K562 (cell line): Measurements from ENCODE around the gene CYSRT1. TPM values are rescaled to one million over a fixed set of nuclear protein-coding genes. Genes with fewer than 3 reads are reported as not detected.
A peak's percentile ranks its signal among the peaks of the same experiment; 100 is the strongest.

Experiments used
- KDM2B ChIP-seq: fragments of 250-450 bp; sonication (Bioruptor Pico); IDR thresholded peaks from 2 replicates; pipeline ENCODE4 v1.8.0; 2021; ENCODE audit warnings: mild to moderate bottlenecking, moderate library complexity
- POU5F1 ChIP-seq: fragments of 150-350 bp; IDR thresholded peaks from 2 replicates; pipeline ENCODE4 v1.6.1; 2014; ENCODE audit warnings: borderline replicate concordance, low read length, low read depth, mild to moderate bottlenecking; ENCODE audit not compliant: partially characterized antibody
- PRDM10 ChIP-seq: fragments of 450-650 bp; IDR thresholded peaks from 2 replicates; pipeline ENCODE4 v1.6.1; 2018; ENCODE audit not compliant: partially characterized antibody
- RUNX1 ChIP-seq: sonication (generic); IDR thresholded peaks from 2 replicates; pipeline ENCODE4 v1.6.1; 2016; ENCODE audit warnings: antibody characterized with exemption, low read depth
- ZBTB40 ChIP-seq, 2 experiments: fragments of 450-650 bp in 1 of 2; sonication (generic) in 1 of 2; formaldehyde crosslinking in 1 of 2; IDR thresholded peaks; 2 replicates each; pipeline versions ENCODE4 v1.7.1 to v1.9.0; 2016 to 2022; ENCODE audit warnings: inconsistent platforms in 1 of 2, mild to moderate bottlenecking in 1 of 2, missing genetic modification reagents in 1 of 2
- polyA plus RNA-seq, 8 experiments: library from polyadenylated mRNA; depleted of rRNA in 4 of 8; stranded (reverse) in 5 of 8; unstranded in 3 of 8; fragments of >200 nt; fragmentation: Nextera tagmentation in 2 of 8; fragmentation: Illumina TruSeq in 1 of 8; extraction: Ambion mirVana in 2 of 8; extraction: Trizol in 1 of 8; gene quantifications; 2 replicates each; pipeline versions ENCODE4 v1.2.1 to v1.2.3, GENCODE V29; 2011 to 2014; ENCODE audit warnings: inconsistent platforms in 1 of 8, missing spikeins in 1 of 8
- total RNA-seq, 7 experiments: library from RNA; depleted of rRNA in 6 of 7; stranded (reverse); fragments of >200 nt in 6 of 7; fragmentation: Illumina TruSeq in 2 of 7; extraction: Trizol in 2 of 7; gene quantifications; 2 replicates each; pipeline versions ENCODE4 v1.2.1 to v1.2.3, GENCODE V29; 2011 to 2021; ENCODE audit warnings: low replicate concordance in 1 of 7
- TF ChIP-seq, protein P1 (sequence below), 2 experiments: IDR thresholded peaks in 1 of 2; conservative IDR thresholded peaks in 1 of 2; 2 replicates each; pipeline ENCODE4 v1.6.1; 2016; ENCODE audit warnings: low read depth in 2 of 2, mild to moderate bottlenecking in 1 of 2, missing compliant biosample characterization in 1 of 2, missing genetic modification characterization in 1 of 2, moderate library complexity in 1 of 2
- TF ChIP-seq, protein P2 (sequence below), 2 experiments: fragments of 250-450 bp in 1 of 2; fragments of 450-650 bp in 1 of 2; sonication (Bioruptor Pico) in 1 of 2; IDR thresholded peaks; 2 replicates each; pipeline versions ENCODE4 v1.6.1 to v1.8.0; 2016 to 2021; ENCODE audit warnings: mild to moderate bottlenecking in 2 of 2, moderate library complexity in 2 of 2, missing compliant biosample characterization in 1 of 2, missing genetic modification characterization in 1 of 2

Gene CYSRT1
- total and polyA plus RNA-seq, 9 of the 15 experiments (the other 6 are each of a cell fraction or from before 2014, with no cell fraction given), result 0.04 to 1.4 (median 0.42) TPM; not detected in 3

DNA sequence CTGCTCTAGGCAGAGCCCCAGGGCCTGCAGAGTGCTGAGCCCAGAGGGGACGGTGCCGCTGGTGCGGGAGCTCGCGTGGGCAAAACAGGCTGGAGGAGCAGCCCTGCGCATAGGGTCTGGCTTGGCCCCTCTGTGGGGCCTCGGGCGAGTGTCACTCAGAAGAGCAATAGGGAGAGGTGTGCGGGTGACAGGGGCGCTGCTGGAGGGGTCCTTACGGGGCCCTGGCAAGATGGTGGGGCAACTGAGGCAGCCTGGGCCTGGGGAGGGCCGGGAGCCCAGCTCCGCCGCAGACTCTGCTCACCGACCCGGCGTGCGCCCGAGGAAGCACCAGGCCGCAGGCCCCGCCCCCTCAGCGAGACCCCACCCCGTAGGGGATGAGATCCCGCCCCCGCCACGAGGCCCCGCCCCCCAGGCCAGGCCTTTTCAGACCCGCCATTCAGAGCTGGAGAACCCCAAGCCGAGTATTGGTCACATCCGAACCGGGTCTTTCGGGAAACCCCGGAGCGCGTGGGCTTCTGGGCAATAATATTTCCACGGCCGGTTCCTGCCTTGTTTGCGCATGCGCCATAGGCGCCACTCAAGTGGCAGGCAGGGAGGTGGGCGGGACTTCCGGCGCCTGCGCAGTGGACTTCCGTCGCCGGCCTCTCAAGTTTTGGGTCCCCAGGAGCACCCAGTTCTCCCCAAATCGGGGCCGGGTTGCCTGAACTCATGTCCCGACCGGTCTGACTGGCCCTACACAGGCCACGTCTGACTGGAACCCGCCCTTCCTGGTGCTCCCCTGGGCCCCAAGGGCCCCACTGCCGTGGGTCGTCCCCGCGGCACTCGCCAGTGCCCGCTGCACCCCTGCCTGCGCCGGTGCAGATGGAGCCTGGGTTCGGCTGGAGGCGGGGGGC is 1.6 kb upstream of the CYSRT1 start (continued):
- TF ChIP-seq, protein P1, sequence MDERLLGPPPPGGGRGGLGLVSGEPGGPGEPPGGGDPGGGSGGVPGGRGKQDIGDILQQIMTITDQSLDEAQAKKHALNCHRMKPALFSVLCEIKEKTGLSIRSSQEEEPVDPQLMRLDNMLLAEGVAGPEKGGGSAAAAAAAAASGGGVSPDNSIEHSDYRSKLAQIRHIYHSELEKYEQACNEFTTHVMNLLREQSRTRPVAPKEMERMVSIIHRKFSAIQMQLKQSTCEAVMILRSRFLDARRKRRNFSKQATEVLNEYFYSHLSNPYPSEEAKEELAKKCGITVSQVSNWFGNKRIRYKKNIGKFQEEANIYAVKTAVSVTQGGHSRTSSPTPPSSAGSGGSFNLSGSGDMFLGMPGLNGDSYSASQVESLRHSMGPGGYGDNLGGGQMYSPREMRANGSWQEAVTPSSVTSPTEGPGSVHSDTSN (CRISPR knock-in tag; IDR thresholded peaks at IDR 0.05; ENCODE audit: low read depth), result no peak
- TF ChIP-seq, protein P1 (tag; conservative IDR thresholded peaks at IDR 0.05; ENCODE audit: low read depth), result peak; percentile 74
- TF ChIP-seq RUNX1 (0 out of 2 replicates have a peak, but pooled peaks have one; percentile 56), PRDM10 (no peak), KDM2B (CRISPR knock-in tag) (0 out of 2 replicates have a peak, but pooled peaks have one; percentile 48), POU5F1 (no peak), ZBTB40 (IDR thresholded peaks at IDR 0.05) (peak; percentile 96), ZBTB40 (CRISPR knock-in tag; IDR thresholded peaks at IDR 0.05) (no peak)
- TF ChIP-seq, protein P2, sequence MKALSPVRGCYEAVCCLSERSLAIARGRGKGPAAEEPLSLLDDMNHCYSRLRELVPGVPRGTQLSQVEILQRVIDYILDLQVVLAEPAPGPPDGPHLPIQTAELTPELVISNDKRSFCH (CRISPR knock-in tag; IDR thresholded peaks at IDR 0.05), result no peak
- TF ChIP-seq, protein P2 (tag; IDR thresholded peaks at IDR 0.05), result 0 out of 2 replicates have a peak, but pooled peaks have one; percentile 32
